ENCODE measurements around the gene TTPAL. TPM values are rescaled to one million over a fixed set of nuclear protein-coding genes. Genes with fewer than 3 reads are reported as not detected.

Gene TTPAL
- total RNA-seq, 3 donors from 2014 or later (not counting 1 experiment from before 2014, with no cell fraction given) = 17.2 to 22.9 (median 22.5) TPM

DNA sequence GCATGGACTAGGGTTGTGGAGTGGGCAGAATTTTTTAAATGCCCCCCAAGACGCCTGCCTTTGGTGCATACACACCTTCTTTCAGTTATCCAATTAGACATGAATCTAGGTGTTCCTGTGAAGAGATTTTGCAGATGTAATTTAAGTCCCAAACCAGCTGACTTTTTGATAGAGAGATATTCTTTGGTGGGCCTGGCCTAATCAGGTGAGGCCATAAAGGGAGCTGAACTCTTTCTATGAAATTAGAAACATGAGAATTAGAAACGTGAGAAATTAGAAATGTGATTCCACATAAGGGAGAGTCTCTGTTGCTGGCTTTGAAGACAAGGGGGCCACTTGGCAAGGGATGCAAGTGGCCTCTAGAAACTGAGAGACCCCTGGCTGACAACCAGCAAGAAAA is 36.4 kb upstream of the TTPAL start:
- H3K4me1 Mint-ChIP-seq = peaks cover 0 to 4% of the 10 kb centered on the region in 2 donors
- TF ChIP-seq CTCF (IDR thresholded peaks at IDR 0.05) = no peak
- H3K27ac Mint-ChIP-seq = no peak overlapping the region
- 39% methylated on average over 1 of the region's 2 CpGs for WGBS (ENCODE audit: insufficient coverage)
- no peaks in the 10 kb centered on the region for H3K27me3 ChIP-seq (ENCODE audit: control insufficient read depth, insufficient read depth, low read length)
- DNase-seq (no peak), ATAC-seq (no peak)
- H3K27ac ChIP-seq (ENCODE audit: low read length) = no peak overlapping the region
- H3K27me3 Mint-ChIP-seq (ENCODE audit: low read depth in 2 of 2) = peaks cover 0 to 5% of the 10 kb centered on the region in 2 donors
- no peaks in the 10 kb centered on the region for H3K9me3 Mint-ChIP-seq
- H3K9me3 ChIP-seq (ENCODE audit: control insufficient read depth, insufficient read depth, low read length) = no peaks in the 10 kb centered on the region
- H3K36me3 Mint-ChIP-seq = no peaks in the 10 kb centered on the region
- no peak overlapping the region for H3K4me3 Mint-ChIP-seq
- intact Hi-C loops (cut with micrococcal nuclease) = no loop called here
- H3K4me1 ChIP-seq (ENCODE audit: control insufficient read depth, insufficient read depth, low read length) = no peaks in the 10 kb centered on the region
- H3K36me3 ChIP-seq (ENCODE audit: control insufficient read depth, insufficient read depth, low read length) = no peaks in the 10 kb centered on the region
- no peak overlapping the region for H3K4me3 ChIP-seq (ENCODE audit: low read length)

- Histone ChIP-seq H3K36me3 (ENCODE audit: control insufficient read depth, insufficient read depth, low read length) (no peaks in the 10 kb centered on the region), H3K9me3 (ENCODE audit: control insufficient read depth, insufficient read depth, low read length) (no peaks in the 10 kb centered on the region), H3K4me1 (ENCODE audit: control insufficient read depth, insufficient read depth, low read length) (no peaks in the 10 kb centered on the region), H3K27me3 (ENCODE audit: control insufficient read depth, insufficient read depth, low read length) (no peaks in the 10 kb centered on the region), H3K4me3 (ENCODE audit: low read length) (no peak overlapping the region), H3K27ac (ENCODE audit: low read length) (no peak overlapping the region)
- Mint-ChIP-seq H3K36me3 (no peaks in the 10 kb centered on the region), H3K9me3 (no peaks in the 10 kb centered on the region), H3K4me1 (no peaks in the 10 kb centered on the region), H3K27me3 (ENCODE audit: low read depth in 2 of 2) (peaks cover 8 to 12% of the 10 kb centered on the region in 2 donors), H3K4me3 (no peak overlapping the region), H3K27ac (no peak overlapping the region)
- intact Hi-C loops (cut with micrococcal nuclease) = no loop called here
- no peak for TF ChIP-seq CTCF (IDR thresholded peaks at IDR 0.05)
- 59% methylated on average over 12 of the region's 12 CpGs for WGBS (ENCODE audit: insufficient coverage)
- DNase-seq (no peak), ATAC-seq (no peak)
Observed at GRCh38 chr20:44442298-44443070, 33.2 kb upstream of the TTPAL start.

- Mint-ChIP-seq H3K27me3 (ENCODE audit: low read depth in 2 of 2) (peaks cover 12 to 14% of the 10 kb centered on the region in 2 donors), H3K4me1 (no peaks in the 10 kb centered on the region), H3K9me3 (no peaks in the 10 kb centered on the region), H3K27ac (no peak overlapping the region), H3K4me3 (no peak overlapping the region), H3K36me3 (no peaks in the 10 kb centered on the region)
- no peaks in the 10 kb centered on the region for H3K27me3 ChIP-seq (ENCODE audit: control insufficient read depth, insufficient read depth, low read length)
- H3K27ac ChIP-seq (ENCODE audit: low read length) = no peak overlapping the region
- H3K4me3 ChIP-seq (ENCODE audit: low read length) = no peak overlapping the region
- no peak for TF ChIP-seq CTCF (IDR thresholded peaks at IDR 0.05)
- no peaks in the 10 kb centered on the region for H3K9me3 ChIP-seq (ENCODE audit: control insufficient read depth, insufficient read depth, low read length)
- no peaks in the 10 kb centered on the region for H3K4me1 ChIP-seq (ENCODE audit: control insufficient read depth, insufficient read depth, low read length)
- H3K36me3 ChIP-seq (ENCODE audit: control insufficient read depth, insufficient read depth, low read length) = no peaks in the 10 kb centered on the region
- ATAC-seq (no peak), DNase-seq (no peak)
- 83% methylated on average over 6 of the region's 6 CpGs for WGBS (ENCODE audit: insufficient coverage)
- intact Hi-C loops (cut with micrococcal nuclease) = no loop called here
Observed at GRCh38 chr20:44445742-44446710, 29.6 kb upstream of the TTPAL start.

All from natural killer cell (primary cell).